HG03439 (cell line): ENCODE measurements around the gene USP50.
"Not testable (repeated sequence)": the region's sequence is repeated elsewhere in the genome, so short reads cannot be mapped to it uniquely, and the experiment has no call there.

Experiments
- ATAC-seq: cut with Tn5 transposase; IDR thresholded peaks from one replicate; pipeline ENCODE4 v1.9.1; 2021; ENCODE audit warnings: mild to moderate bottlenecking, moderate library complexity; ENCODE audit not compliant: unreplicated experiment

Gene USP50

DNA sequence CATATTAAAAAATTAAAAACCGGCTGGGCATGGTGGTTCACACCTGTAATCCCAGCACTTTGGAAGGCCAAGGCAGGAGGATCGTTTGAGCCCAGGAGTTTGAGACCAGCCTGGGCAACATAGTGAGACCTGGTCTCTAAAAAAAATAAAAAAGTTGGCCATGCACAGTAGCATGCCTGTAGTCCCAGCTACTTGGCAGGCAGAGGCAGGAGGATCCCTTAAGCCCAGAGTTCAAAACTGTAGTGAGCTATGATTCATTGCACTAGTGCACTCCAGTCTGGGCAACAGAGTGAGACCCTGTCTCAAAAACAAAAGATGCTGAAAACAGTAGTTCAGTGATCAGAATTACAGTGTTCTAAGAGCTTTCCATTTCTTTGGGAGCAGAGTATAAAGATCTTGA lies 40.8 kb downstream of the USP50 start:
- ATAC-seq = not testable (repeated sequence)

DNA sequence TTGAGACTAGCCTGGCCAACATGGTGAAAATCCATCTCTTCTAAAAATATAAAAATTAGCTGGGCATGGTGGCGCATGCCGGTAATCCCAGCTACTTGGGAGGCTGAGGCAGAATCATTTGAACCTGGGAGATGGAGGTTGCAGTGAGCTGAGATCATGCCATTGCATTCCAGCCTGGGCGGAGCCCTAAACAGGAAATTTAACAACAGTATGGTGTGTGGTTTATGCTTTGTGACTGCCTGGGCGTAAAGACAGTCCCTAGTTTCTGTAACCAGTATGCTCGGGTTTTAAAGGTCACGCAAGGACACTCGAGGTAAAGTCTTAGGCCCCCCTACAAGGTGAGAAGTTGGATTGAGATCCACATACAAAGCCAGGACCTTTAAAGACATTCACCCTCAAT lies 43.3 kb downstream of the USP50 start:
- ATAC-seq = no peak

- no peak for ATAC-seq
Observed at GRCh38 chr15:50501815-50502214, 44.7 kb downstream of the USP50 start.

GRCh38 chr15:50500352-50500751 lies 46.1 kb downstream of the USP50 start:
- ATAC-seq = no peak

- ATAC-seq = no peak
Observed at GRCh38 chr15:50496692-50497091, 49.8 kb downstream of the USP50 start.

DNA sequence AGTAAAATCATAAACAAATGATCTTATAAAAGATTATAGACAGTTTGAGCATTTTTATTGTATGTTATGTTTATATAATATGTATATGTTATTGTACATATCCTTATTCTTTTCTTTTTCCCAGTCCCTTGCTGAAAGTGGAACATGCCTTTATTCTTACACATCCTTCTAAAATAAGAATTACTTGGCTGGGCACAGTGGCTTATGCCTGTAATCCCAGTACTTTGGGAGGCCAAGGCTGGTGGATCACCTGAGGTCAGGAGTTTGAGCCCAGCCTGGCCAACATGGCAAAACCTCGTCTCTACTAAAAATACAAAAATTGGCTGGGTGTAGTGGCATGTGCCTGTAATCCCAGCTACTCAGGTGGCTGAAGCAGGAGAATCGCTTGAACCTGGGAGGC lies 51.9 kb downstream of the USP50 start:
- not testable (repeated sequence) for ATAC-seq

DNA sequence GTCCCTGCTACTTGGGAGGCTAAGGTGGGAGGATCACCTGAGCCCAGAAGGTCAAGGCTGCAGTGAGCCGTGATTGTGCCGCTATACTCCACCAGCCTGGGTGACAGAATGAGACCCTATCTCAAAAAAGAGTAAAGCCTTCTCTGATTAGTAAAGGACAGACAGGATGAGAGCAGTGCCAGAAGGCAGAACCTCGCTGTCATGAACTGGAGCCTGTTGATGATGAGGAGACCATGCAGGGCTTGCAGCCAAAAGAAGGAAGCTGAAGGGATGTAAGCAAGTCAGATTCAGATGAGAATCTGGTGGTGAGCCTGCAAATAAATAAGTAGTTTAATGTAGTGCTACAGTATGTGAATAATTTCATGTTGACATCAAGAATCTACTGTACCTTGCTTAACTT lies 52.8 kb downstream of the USP50 start:
- no peak for ATAC-seq

DNA sequence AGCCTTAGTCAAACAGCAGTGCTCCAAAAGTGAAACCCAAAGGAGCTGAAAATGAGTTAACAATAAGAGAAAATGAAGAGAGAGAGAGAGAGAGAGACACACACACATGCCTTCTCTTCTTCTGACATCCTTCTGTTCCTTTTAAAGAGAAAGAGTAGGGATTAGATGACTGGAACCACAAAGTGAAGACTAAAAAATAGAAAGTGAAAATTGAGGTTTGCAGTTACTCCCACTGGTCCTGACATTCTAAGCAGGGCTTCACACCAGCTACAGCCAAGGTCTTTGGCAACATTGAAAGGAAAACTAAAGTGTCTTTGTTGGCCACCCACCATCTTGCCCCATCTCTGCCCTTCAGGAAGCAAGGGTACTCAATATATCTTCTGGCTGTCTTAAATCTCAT lies 59.2 kb downstream of the USP50 start:
- no peak for ATAC-seq

- ATAC-seq = no peak
Observed at GRCh38 chr15:50485389-50485788, 61.1 kb downstream of the USP50 start.

DNA sequence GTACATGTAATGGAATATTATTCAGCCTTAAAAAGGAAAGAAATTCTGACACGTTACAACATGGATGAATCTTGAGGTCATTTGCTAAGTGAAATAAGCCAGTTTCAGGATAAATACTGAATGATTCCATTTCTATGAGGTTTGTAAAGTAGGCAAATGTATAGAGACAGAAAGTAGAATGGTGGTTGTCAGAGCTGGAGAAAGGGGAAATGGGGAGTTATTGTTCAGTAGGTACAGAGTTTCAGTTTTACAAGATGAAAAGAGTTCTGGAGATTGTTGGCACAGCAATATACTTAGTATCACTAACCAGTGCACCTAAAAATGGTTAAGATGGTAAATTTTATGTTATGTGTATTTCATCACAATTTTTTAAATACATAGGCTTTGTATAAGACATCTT lies 61.7 kb downstream of the USP50 start:
- no peak for ATAC-seq

GRCh38 chr15:50476143-50476542 lies 70.3 kb downstream of the USP50 start:
- no peak for ATAC-seq

GRCh38 chr15:50471072-50471471 lies 75.4 kb downstream of the USP50 start:
- no peak for ATAC-seq

GRCh38 chr15:50463423-50464358 lies 82.8 kb downstream of the USP50 start:
- ATAC-seq = no peak

DNA sequence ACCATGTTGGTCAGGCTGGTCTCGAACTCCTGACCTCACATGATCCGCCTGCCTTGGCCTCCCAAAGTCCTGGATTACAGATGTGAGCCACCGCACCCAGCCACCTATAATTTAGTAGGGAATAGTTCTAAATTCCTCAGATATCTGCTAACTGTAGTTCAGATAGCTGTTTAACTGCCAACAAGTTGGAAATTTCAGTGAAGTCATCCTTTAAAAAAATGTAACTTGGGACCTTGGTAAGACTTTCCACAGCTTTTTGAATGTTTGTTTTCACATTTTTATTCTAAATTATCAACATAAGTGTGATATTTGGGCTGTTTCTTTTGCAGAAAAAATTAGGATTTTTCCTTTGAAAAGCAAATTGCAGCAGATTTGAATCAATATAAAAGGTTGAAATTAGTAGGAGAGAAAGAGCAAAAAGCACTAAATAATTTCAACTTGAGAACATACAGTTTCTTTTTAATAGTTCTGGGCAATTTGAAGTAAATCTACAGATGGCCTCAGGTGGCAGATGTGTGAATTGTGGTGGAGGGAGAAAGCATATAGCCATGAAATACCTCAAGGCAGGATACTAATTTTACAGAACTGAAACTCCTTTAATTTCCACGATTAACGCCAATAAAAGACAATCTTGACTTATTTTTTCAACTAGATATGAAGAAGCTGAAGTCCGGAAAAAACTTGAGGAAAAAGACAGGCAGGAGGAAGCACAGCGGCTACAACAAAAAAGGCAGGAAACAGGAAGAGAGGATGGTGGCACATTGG lies 87.9 kb downstream of the USP50 start:
- no peak for ATAC-seq

DNA sequence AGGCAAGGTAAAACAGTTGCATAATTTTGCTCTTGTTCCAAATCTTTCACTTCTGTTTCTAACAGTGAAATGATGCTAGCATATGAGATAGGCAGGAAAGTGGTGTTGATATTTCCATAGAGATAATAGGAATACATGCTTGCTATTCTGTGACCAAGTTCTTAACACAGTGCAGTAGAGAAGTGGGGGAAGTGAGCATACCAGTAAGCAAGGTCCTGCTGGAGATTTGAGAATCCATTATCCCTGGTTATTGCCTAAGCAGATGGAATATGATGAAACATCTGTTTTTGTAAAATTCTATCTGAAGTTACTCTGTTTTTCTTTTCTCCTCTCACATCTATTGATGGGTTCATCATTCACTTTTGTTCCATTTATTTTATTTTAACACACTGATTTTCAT lies 93.5 kb downstream of the USP50 start:
- no peak for ATAC-seq
